ENCODE results near the gene AP4B1. TPM values are rescaled to one million over a fixed set of nuclear protein-coding genes. Genes with fewer than 3 reads are reported as not detected.
A peak's percentile ranks its signal among the peaks of the same experiment; 100 is the strongest.

Gene AP4B1
- total RNA-seq, 1 experiment from 2014 or later, result 11.1 TPM

DNA sequence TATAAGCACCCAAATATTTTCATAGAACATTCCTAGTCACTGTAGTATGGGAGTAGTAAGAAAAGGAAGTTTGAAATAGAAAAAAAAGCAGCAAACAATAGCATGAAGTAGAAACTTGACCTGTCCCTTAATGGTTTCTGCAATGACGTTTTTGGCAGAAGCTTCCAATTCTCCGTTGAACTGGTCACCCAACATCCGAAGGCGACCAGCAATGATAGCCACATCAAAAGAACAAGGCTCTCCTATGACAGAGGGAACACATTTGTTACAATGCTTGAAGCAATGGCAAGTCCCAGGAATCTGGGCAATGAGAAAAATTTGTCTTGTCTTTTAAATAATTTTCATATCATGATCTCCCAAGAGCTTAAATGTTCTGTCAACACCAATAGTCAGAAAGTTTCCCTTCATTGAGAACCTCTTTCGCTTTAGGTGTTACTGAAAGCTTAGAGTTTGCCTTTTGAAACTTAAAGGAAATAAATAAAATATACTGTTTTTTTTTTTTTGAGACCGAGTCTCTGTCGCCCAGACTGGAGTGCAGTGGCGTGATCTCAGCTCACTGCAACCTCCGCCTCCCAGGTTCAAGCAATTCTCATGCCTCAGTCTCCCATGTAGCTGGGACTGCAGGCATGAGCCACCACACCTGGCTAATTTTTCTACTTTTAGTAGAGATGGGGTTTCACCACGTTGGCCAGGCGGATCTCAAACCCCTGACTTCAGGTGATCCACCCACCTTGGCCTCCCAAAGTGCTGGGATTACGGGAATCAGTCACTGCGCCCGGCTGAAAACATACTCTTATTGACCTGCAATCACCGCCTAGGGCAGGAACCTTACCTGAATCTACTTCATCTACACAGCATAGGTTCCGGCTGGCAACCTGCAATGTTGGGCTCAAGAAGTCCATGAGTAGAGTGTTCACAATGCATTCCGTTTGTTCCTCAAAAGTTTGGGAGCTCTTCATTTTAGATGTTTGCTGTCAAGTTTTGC, 17.9 kb downstream of the AP4B1 start:
- H3K27ac ChIP-seq (ENCODE audit: low read depth, low read length), result peak overlapping the region; percentile 25
- ChIA-PET CTCF (interaction anchor here (0.8 kb wide), 1 partner anchor 12 kb away, joined by 3 read pairs; no protein-coding TSS in a partner anchor), POLR2A (no interaction called here), RAD21 (ENCODE audit: low non-redundant PET in 1 of 2, low total read pairs in 2 of 2, uncharacterized antibody in 2 of 2, unreplicated experiment in 2 of 2) (interaction anchor here in 1 of 2 experiments (0.6 kb wide), 1 partner anchor 33 kb away, joined by 3 read pairs; no protein-coding TSS in a partner anchor)
- H2AFZ ChIP-seq (ENCODE audit: low read depth, low read length, poor library complexity, severe bottlenecking), result peak overlapping the region; percentile 55
- H3K36me3 ChIP-seq (ENCODE audit: control insufficient read depth in 1 of 2, insufficient read depth in 2 of 2, low read length in 2 of 2), result no peaks in the 10 kb centered on the region
- intact Hi-C loops (cut with micrococcal nuclease), result no loop called here
- peak overlapping the region in 1 of 2 experiments; percentile 23; a peak in 2 of 4 replicates for H3K4me3 ChIP-seq (replicated peaks in 1 of 2; ENCODE audit: low read depth in 1 of 2, low read length in 2 of 2)
- H3K4me1 ChIP-seq (ENCODE audit: control insufficient read depth in 1 of 2, insufficient read depth in 2 of 2, low read length in 2 of 2), result peaks cover 34 to 43% of the 10 kb centered on the region in 2 experiments
- no peaks in the 10 kb centered on the region for H3K9me3 ChIP-seq (ENCODE audit: control insufficient read depth in 1 of 2, insufficient read depth in 1 of 2, low read depth in 1 of 2, low read length in 2 of 2)
- H3K79me2 ChIP-seq (ENCODE audit: insufficient read depth, low read length), result no peaks in the 10 kb centered on the region
- peak overlapping the region; percentile 59 for H3K4me2 ChIP-seq (ENCODE audit: low read length)
- BruUV-seq (replicated peaks), result no TSS peak
- no peaks in the 10 kb centered on the region for H4K20me1 ChIP-seq (ENCODE audit: insufficient read depth)
- no peak overlapping the region for H3K9ac ChIP-seq (ENCODE audit: low read length)
- H3K27me3 ChIP-seq (ENCODE audit: insufficient read depth, low read length), result no peaks in the 10 kb centered on the region
- no peaks in the 10 kb centered on the region for H3K9me2 ChIP-seq (ENCODE audit: insufficient read depth)
- TF ChIP-seq ZFX (IDR thresholded peaks at IDR 0.05) (no peak), JUND (IDR thresholded peaks at IDR 0.05) (no peak), SRF (IDR thresholded peaks at IDR 0.05; ENCODE audit: low read depth) (no peak), EGR1 (IDR thresholded peaks at IDR 0.05; ENCODE audit: low read depth) (no peak), EZH2phosphoT487 (IDR thresholded peaks at IDR 0.05; ENCODE audit: borderline replicate concordance) (no peak), TCF7L2 (IDR thresholded peaks at IDR 0.05; ENCODE audit: borderline replicate concordance, extremely low read depth, insufficient read depth, insufficient read length) (no peak), EZH2 (IDR thresholded peaks at IDR 0.05) (no peak)
- TF ChIP-seq, protein P1, sequence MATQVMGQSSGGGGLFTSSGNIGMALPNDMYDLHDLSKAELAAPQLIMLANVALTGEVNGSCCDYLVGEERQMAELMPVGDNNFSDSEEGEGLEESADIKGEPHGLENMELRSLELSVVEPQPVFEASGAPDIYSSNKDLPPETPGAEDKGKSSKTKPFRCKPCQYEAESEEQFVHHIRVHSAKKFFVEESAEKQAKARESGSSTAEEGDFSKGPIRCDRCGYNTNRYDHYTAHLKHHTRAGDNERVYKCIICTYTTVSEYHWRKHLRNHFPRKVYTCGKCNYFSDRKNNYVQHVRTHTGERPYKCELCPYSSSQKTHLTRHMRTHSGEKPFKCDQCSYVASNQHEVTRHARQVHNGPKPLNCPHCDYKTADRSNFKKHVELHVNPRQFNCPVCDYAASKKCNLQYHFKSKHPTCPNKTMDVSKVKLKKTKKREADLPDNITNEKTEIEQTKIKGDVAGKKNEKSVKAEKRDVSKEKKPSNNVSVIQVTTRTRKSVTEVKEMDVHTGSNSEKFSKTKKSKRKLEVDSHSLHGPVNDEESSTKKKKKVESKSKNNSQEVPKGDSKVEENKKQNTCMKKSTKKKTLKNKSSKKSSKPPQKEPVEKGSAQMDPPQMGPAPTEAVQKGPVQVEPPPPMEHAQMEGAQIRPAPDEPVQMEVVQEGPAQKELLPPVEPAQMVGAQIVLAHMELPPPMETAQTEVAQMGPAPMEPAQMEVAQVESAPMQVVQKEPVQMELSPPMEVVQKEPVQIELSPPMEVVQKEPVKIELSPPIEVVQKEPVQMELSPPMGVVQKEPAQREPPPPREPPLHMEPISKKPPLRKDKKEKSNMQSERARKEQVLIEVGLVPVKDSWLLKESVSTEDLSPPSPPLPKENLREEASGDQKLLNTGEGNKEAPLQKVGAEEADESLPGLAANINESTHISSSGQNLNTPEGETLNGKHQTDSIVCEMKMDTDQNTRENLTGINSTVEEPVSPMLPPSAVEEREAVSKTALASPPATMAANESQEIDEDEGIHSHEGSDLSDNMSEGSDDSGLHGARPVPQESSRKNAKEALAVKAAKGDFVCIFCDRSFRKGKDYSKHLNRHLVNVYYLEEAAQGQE (IDR thresholded peaks at IDR 0.05; ENCODE audit: low read depth), result no peak
- TF ChIP-seq, protein P2, sequence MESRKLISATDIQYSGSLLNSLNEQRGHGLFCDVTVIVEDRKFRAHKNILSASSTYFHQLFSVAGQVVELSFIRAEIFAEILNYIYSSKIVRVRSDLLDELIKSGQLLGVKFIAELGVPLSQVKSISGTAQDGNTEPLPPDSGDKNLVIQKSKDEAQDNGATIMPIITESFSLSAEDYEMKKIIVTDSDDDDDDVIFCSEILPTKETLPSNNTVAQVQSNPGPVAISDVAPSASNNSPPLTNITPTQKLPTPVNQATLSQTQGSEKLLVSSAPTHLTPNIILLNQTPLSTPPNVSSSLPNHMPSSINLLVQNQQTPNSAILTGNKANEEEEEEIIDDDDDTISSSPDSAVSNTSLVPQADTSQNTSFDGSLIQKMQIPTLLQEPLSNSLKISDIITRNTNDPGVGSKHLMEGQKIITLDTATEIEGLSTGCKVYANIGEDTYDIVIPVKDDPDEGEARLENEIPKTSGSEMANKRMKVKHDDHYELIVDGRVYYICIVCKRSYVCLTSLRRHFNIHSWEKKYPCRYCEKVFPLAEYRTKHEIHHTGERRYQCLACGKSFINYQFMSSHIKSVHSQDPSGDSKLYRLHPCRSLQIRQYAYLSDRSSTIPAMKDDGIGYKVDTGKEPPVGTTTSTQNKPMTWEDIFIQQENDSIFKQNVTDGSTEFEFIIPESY (IDR thresholded peaks at IDR 0.05; ENCODE audit: extremely low read depth, insufficient replicate concordance, low read length), result no peak
- TF ChIP-seq, protein P3, sequence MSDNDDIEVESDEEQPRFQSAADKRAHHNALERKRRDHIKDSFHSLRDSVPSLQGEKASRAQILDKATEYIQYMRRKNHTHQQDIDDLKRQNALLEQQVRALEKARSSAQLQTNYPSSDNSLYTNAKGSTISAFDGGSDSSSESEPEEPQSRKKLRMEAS (IDR thresholded peaks at IDR 0.05), result no peak
- ATAC-seq (peak; percentile 50; the same call in 1 of the 2 replicates), DNase-seq (ENCODE audit: low read depth, low spot score) (no peak)
